Mucosa of rectum (tissue), 2 donors: ENCODE data around the gene RHOT2.
"Not testable (repeated sequence)": the region's sequence is repeated elsewhere in the genome, so short reads cannot be mapped to it uniquely, and the experiment has no call there.

ENCODE experiments used
- H3K27ac ChIP-seq, 2 donors: one replicate each; pipeline ENCODE4 v1.7.0; 2013; ENCODE audit warnings: inconsistent platforms in 2 of 2, low read depth in 2 of 2, low read length in 2 of 2
- H3K27me3 ChIP-seq, 2 donors: one replicate each; pipeline ENCODE4 v1.7.0; 2013; ENCODE audit warnings: low read length in 2 of 2; ENCODE audit not compliant: control insufficient read depth in 2 of 2, insufficient read depth in 2 of 2
- H3K36me3 ChIP-seq, 2 donors: one replicate each; pipeline ENCODE4 v1.7.0; 2013; ENCODE audit warnings: low read length in 2 of 2; ENCODE audit not compliant: control insufficient read depth in 2 of 2, insufficient read depth in 2 of 2
- H3K4me1 ChIP-seq, 2 donors: one replicate each; pipeline ENCODE4 v1.7.0; 2013; ENCODE audit warnings: low read length in 2 of 2, mild to moderate bottlenecking in 1 of 2; ENCODE audit not compliant: control insufficient read depth in 2 of 2, insufficient read depth in 2 of 2
- H3K4me3 ChIP-seq, 2 donors: one replicate each; pipeline ENCODE4 v1.7.0; 2013; ENCODE audit warnings: low read length in 2 of 2
- H3K9ac ChIP-seq, 2 donors: one replicate each; pipeline ENCODE4 v1.7.0; 2013; ENCODE audit warnings: low read length in 2 of 2, low read depth in 1 of 2, mild to moderate bottlenecking in 1 of 2
- H3K9me3 ChIP-seq, 2 donors: one replicate each; pipeline ENCODE4 v1.7.0; 2013; ENCODE audit warnings: low read length in 2 of 2; ENCODE audit not compliant: control insufficient read depth in 2 of 2
- donor health status: healthy.
- donor health status: Normal muscosa, but diverticular disease.

RHOT2 gene

GRCh38 chr16:689175-689897 is 21.4 kb downstream of the RHOT2 start:
- Histone ChIP-seq H3K4me3 (peak overlapping the region; percentile 74 to 90), H3K36me3 (peaks cover 0 to 3% of the 10 kb centered on the region in 2 donors), H3K9ac (peak overlapping the region; percentile 88), H3K27ac (peak overlapping the region in 1 of 2 donors; percentile 75), H3K9me3 (no peaks in the 10 kb centered on the region), H3K27me3 (peaks cover 0 to 8% of the 10 kb centered on the region in 2 donors), H3K4me1 (peaks cover 19% of the 10 kb centered on the region in 2 donors)

GRCh38 chr16:691242-691641 is 23.3 kb downstream of the RHOT2 start:
- not testable (repeated sequence) for H3K27ac ChIP-seq, H3K36me3 ChIP-seq, H3K9me3 ChIP-seq, H3K9ac ChIP-seq, H3K4me3 ChIP-seq
- H3K4me1 ChIP-seq = peaks cover 20 to 22% of the 10 kb centered on the region in 2 donors
- H3K27me3 ChIP-seq = peaks cover 2 to 12% of the 10 kb centered on the region in 2 donors

- Histone ChIP-seq H3K9ac (no peak overlapping the region), H3K9me3 (no peaks in the 10 kb centered on the region), H3K4me1 (peaks cover 20 to 23% of the 10 kb centered on the region in 2 donors), H3K27me3 (peaks cover 2 to 12% of the 10 kb centered on the region in 2 donors), H3K36me3 (no peaks in the 10 kb centered on the region), H3K27ac (no peak overlapping the region), H3K4me3 (no peak overlapping the region)
Observed at GRCh38 chr16:692356-693108, 24.6 kb downstream of the RHOT2 start.

GRCh38 chr16:693364-693763 is 25.4 kb downstream of the RHOT2 start:
- Histone ChIP-seq H3K27ac (no peak overlapping the region), H3K9me3 (no peaks in the 10 kb centered on the region), H3K27me3 (peaks cover 2 to 12% of the 10 kb centered on the region in 2 donors), H3K4me3 (no peak overlapping the region), H3K36me3 (no peaks in the 10 kb centered on the region), H3K4me1 (peaks cover 20 to 23% of the 10 kb centered on the region in 2 donors), H3K9ac (no peak overlapping the region)

GRCh38 chr16:693766-694165 is 25.8 kb downstream of the RHOT2 start:
- Histone ChIP-seq H3K9ac (no peak overlapping the region), H3K36me3 (no peaks in the 10 kb centered on the region), H3K27me3 (peaks cover 2 to 12% of the 10 kb centered on the region in 2 donors), H3K9me3 (no peaks in the 10 kb centered on the region), H3K4me1 (peaks cover 20 to 23% of the 10 kb centered on the region in 2 donors), H3K4me3 (no peak overlapping the region), H3K27ac (no peak overlapping the region)

GRCh38 chr16:694187-694862 is 26.4 kb downstream of the RHOT2 start:
- Histone ChIP-seq H3K4me3 (no peak overlapping the region), H3K36me3 (no peaks in the 10 kb centered on the region), H3K27me3 (peaks cover 4 to 12% of the 10 kb centered on the region in 2 donors), H3K27ac (no peak overlapping the region), H3K4me1 (peaks cover 15 to 21% of the 10 kb centered on the region in 2 donors), H3K9me3 (no peaks in the 10 kb centered on the region), H3K9ac (no peak overlapping the region)

- no peaks in the 10 kb centered on the region for H3K36me3 ChIP-seq
- H3K27ac ChIP-seq = no peak overlapping the region
- H3K4me1 ChIP-seq = peaks cover 10 to 16% of the 10 kb centered on the region in 2 donors
- no peaks in the 10 kb centered on the region for H3K9me3 ChIP-seq
- H3K4me3 ChIP-seq = peak overlapping the region; percentile 50 to 57
- H3K9ac ChIP-seq = no peak overlapping the region
- H3K27me3 ChIP-seq = peaks cover 8 to 12% of the 10 kb centered on the region in 2 donors
Observed at GRCh38 chr16:694863-695354, 27.0 kb downstream of the RHOT2 start.

- Histone ChIP-seq H3K27ac (peak overlapping the region; percentile 50 to 86), H3K36me3 (no peaks in the 10 kb centered on the region), H3K9ac (peak overlapping the region; percentile 33 to 41), H3K27me3 (peaks cover 8 to 14% of the 10 kb centered on the region in 2 donors), H3K4me3 (peak overlapping the region; percentile 59 to 73), H3K9me3 (no peaks in the 10 kb centered on the region), H3K4me1 (peaks cover 10 to 16% of the 10 kb centered on the region in 2 donors)
Observed at GRCh38 chr16:695355-696089, 27.6 kb downstream of the RHOT2 start.

GRCh38 chr16:698911-699671 is 31.2 kb downstream of the RHOT2 start:
- H3K4me3 ChIP-seq = no peak overlapping the region
- no peak overlapping the region for H3K9ac ChIP-seq
- H3K36me3 ChIP-seq = no peaks in the 10 kb centered on the region
- peaks cover 29 to 40% of the 10 kb centered on the region in 2 donors for H3K27me3 ChIP-seq
- H3K27ac ChIP-seq = no peak overlapping the region
- H3K4me1 ChIP-seq = peaks cover 10 to 14% of the 10 kb centered on the region in 2 donors
- H3K9me3 ChIP-seq = no peaks in the 10 kb centered on the region
